Osteoblast (primary cell): ENCODE data around the gene NEDD4L. TPM values are rescaled to one million over a fixed set of nuclear protein-coding genes. Genes with fewer than 3 reads are reported as not detected.

Experiments
- DNase-seq: peaks from one replicate; pipeline ENCODE4 v3.0.0; 2011; ENCODE audit warnings: low spot score, mixed read lengths; ENCODE audit not compliant: insufficient read length; ENCODE audit errors: missing footprints
- H2AFZ ChIP-seq: 2 replicates; pipeline ENCODE4 v1.6.0; 2011; ENCODE audit warnings: mild to moderate bottlenecking, low read length
- H3K27ac ChIP-seq: 2 replicates; pipeline ENCODE4 v1.5.1; 2011; ENCODE audit warnings: mild to moderate bottlenecking, low read depth, low read length, moderate library complexity
- H3K27me3 ChIP-seq: 2 replicates; pipeline ENCODE4 v1.6.0; 2012; ENCODE audit warnings: mild to moderate bottlenecking, control low read depth, inconsistent platforms, low read length, moderate library complexity; ENCODE audit not compliant: insufficient read depth
- H3K36me3 ChIP-seq: 2 replicates; pipeline ENCODE4 v1.5.1; 2011; ENCODE audit warnings: mild to moderate bottlenecking, low read length, control low read depth, moderate library complexity; ENCODE audit not compliant: insufficient read depth
- H3K4me1 ChIP-seq: 2 replicates; pipeline ENCODE4 v1.5.1; 2011; ENCODE audit warnings: mild to moderate bottlenecking, low read length, control low read depth, moderate library complexity; ENCODE audit not compliant: insufficient read depth
- H3K4me2 ChIP-seq: 2 replicates; pipeline ENCODE4 v1.6.0; 2011; ENCODE audit warnings: mild to moderate bottlenecking, low read length; ENCODE audit not compliant: insufficient read depth
- H3K4me3 ChIP-seq: fragments of 200-600 bp; sonication (generic); 3 replicates; pipeline ENCODE4 v1.5.1; 2012; ENCODE audit warnings: mild to moderate bottlenecking, low read length, inconsistent platforms; ENCODE audit not compliant: insufficient read depth
- H3K79me2 ChIP-seq: 2 replicates; pipeline ENCODE4 v1.6.0; 2012; ENCODE audit warnings: mild to moderate bottlenecking, low read length, control low read depth, inconsistent platforms; ENCODE audit not compliant: insufficient read depth
- H3K9me3 ChIP-seq: 2 replicates; pipeline ENCODE4 v1.5.1; 2011; ENCODE audit warnings: low read depth, low read length, control low read depth
- H4K20me1 ChIP-seq: 2 replicates; pipeline ENCODE4 v1.6.0; 2012; ENCODE audit warnings: mild to moderate bottlenecking, low read length, control low read depth; ENCODE audit not compliant: insufficient read depth
- CTCF ChIP-seq: IDR thresholded peaks from 2 replicates; pipeline ENCODE4 v1.5.1; 2011; ENCODE audit warnings: mild to moderate bottlenecking, low read depth, low read length, moderate library complexity; ENCODE audit errors: extremely low read depth
- total RNA-seq: library from RNA; depleted of rRNA; stranded (reverse); fragments of >200 nt; gene quantifications from 2 replicates; pipeline ENCODE4 v1.2.3, GENCODE V29; 2012

NEDD4L gene
- total RNA-seq, 1 donor, result 30.0 TPM

DNA sequence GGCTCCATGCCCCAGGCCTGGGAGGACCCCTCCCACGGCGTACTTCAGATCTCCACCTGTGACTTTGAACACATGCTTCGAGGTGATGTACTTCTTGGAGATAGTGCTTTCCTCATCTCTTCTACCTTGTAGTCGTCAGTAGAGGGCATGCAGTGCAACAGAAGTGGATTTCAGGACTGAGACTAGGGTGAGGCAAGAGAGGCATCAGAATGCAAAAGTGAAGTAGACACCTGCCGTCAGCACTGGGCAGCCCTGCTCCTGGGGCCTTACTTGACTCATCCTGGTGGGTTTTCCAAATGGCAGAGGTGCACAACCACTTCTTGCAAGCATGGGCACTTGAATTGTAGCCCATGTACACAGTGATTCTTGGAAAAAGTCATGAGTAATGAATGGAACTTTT is 258.8 kb downstream of the NEDD4L start:
- Histone ChIP-seq H3K36me3 (no peaks in the 10 kb centered on the region), H3K9me3 (peaks cover 2% of the 10 kb centered on the region), H3K4me3 (no peak overlapping the region), H2AFZ (no peak overlapping the region), H4K20me1 (no peaks in the 10 kb centered on the region), H3K27ac (no peak overlapping the region), H3K79me2 (no peaks in the 10 kb centered on the region), H3K4me1 (peaks cover 13% of the 10 kb centered on the region), H3K27me3 (no peaks in the 10 kb centered on the region), H3K4me2 (no peak overlapping the region)
- TF ChIP-seq CTCF, result no peak
- no peak for DNase-seq

DNA sequence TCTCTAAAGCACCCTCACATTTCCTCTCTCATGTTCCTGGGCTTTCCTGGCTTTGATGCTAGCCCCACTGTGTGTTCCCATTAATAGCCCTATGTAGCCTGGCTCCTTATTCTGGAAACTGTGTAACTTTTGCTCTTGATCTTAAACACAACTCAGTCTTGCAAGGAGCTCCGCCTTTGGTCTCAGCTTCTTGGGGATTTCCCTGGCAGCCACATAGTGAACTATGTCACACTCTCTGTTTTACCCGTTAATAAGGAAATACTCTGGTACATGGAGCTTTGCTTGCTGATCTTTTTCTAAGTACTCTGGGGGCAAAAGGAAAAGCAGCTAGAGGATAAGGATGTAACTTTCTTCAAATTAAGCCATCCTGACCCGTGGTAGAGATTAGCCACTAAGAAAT is 259.3 kb downstream of the NEDD4L start:
- H3K27me3 ChIP-seq, result no peaks in the 10 kb centered on the region
- H3K9me3 ChIP-seq, result peaks cover 2% of the 10 kb centered on the region
- H3K4me3 ChIP-seq, result no peak overlapping the region
- no peaks in the 10 kb centered on the region for H3K36me3 ChIP-seq
- H3K4me1 ChIP-seq, result peaks cover 12% of the 10 kb centered on the region
- H3K27ac ChIP-seq, result no peak overlapping the region
- DNase-seq, result no peak
- no peak overlapping the region for H3K4me2 ChIP-seq
- H2AFZ ChIP-seq, result no peak overlapping the region
- no peaks in the 10 kb centered on the region for H3K79me2 ChIP-seq
- no peaks in the 10 kb centered on the region for H4K20me1 ChIP-seq
- TF ChIP-seq CTCF, result no peak

- TF ChIP-seq CTCF, result no peak
- no peak overlapping the region for H2AFZ ChIP-seq
- peaks cover 9% of the 10 kb centered on the region for H3K4me1 ChIP-seq
- H3K27me3 ChIP-seq, result no peaks in the 10 kb centered on the region
- no peak overlapping the region for H3K4me2 ChIP-seq
- H3K79me2 ChIP-seq, result peaks cover 2% of the 10 kb centered on the region
- no peak for DNase-seq
- no peak overlapping the region for H3K27ac ChIP-seq
- no peaks in the 10 kb centered on the region for H3K36me3 ChIP-seq
- H3K4me3 ChIP-seq, result no peak overlapping the region
- H4K20me1 ChIP-seq, result peaks cover 2% of the 10 kb centered on the region
- H3K9me3 ChIP-seq, result peaks cover 2% of the 10 kb centered on the region
Observed at GRCh38 chr18:58305792-58306191, 261.8 kb downstream of the NEDD4L start.

DNA sequence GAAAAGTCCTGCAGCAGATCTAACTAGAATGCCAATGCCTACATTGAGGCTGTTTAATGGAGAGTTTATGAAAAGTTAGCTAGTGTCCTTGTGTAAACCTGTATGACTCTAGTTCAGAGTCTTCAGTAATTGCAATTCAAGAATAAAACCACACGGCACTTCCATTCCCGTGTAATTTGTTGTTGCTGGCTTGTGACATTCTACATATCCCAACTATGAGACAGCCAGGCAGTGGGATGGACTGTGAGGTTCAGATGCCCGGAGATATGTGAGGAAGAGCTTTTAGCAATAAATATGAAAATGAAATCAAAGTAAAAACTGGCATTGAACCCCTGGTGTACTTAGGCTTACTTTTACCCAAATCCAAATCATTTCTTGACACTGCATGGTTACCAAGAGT is 263.4 kb downstream of the NEDD4L start:
- TF ChIP-seq CTCF, result no peak
- H3K27ac ChIP-seq, result no peak overlapping the region
- no peaks in the 10 kb centered on the region for H3K27me3 ChIP-seq
- H3K9me3 ChIP-seq, result peaks cover 2% of the 10 kb centered on the region
- H3K4me1 ChIP-seq, result peaks cover 9% of the 10 kb centered on the region
- H3K4me2 ChIP-seq, result peak overlapping the region; percentile 57
- no peak overlapping the region for H3K4me3 ChIP-seq
- no peak overlapping the region for H2AFZ ChIP-seq
- no peaks in the 10 kb centered on the region for H3K36me3 ChIP-seq
- peaks cover 7% of the 10 kb centered on the region for H3K79me2 ChIP-seq
- H4K20me1 ChIP-seq, result peaks cover 2% of the 10 kb centered on the region
- DNase-seq, result no peak
